DND-41 (cell line): ENCODE measurements around the gene NLRP6.

Experiments used
- CTCF ChIP-seq: IDR thresholded peaks from 2 replicates; pipeline ENCODE4 v1.5.1; 2012; ENCODE audit warnings: borderline replicate concordance, low read length, moderate library complexity, mild to moderate bottlenecking; ENCODE audit not compliant: poor library complexity, severe bottlenecking; ENCODE audit errors: extremely low read depth
- EZH2 ChIP-seq: IDR thresholded peaks from 3 replicates; pipeline ENCODE4 v1.6.1; 2012; ENCODE audit warnings: borderline replicate concordance, low read depth, mild to moderate bottlenecking, moderate library complexity, low read length, inconsistent platforms; ENCODE audit not compliant: severe bottlenecking

DNA sequence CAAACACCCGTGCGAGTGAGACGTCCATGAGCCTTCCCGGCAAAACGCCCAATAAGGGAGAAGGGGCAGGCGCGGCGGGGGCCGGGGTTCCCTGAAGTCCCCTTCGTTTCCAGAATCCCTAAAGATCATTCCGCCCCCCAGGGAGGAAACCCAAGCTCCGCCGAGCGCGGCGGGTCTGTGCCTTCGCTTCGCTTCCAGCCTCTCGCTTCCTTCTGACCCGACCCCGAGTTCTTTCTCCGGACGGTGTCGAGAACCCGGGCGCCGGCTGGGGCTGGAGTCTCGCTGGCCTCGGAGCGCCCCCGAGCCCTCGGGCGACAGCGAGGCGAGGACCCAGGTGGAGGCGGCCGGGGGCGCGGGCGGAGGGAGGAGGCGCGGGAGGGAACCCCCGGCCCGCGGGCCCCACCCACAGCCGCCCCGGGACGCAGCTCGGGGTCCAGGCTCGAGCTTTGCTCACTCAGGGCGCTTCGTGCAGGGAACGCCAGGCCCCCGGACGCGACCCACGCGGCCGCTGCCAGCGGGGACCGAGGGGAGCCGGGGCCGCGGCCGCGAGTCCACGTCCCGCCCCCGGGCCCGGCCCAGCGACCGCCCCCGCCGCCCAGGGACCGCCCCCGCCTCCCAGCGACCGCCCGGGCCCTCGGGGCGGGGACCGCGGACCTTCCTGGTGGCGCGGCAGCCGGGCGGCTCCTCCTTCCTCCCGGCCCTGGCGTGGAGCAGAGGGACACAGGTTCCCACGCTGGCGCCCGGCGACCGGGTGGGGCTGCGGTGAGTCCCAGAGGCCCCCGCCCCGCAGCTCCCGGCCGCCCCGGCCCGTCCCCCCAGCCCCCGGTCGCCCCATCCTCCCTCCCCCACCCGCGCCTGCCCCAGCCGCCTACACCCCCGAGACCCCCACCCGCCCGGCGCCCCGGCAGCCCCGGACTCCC, 10.5 kb downstream of the NLRP6 start, which contains the start of gene PGGHG:
- TF ChIP-seq CTCF (no peak), EZH2 (no peak)
